HuH-7.5 (cell line): Measurements from ENCODE around the gene SEMA3A.
"Not testable (repeated sequence)": the region's sequence is repeated elsewhere in the genome, so short reads cannot be mapped to it uniquely, and the experiment has no call there.

Experiments
- DNase-seq: peaks from one replicate; pipeline ENCODE4 v3.0.0; 2011; ENCODE audit warnings: low spot score

SEMA3A gene

DNA sequence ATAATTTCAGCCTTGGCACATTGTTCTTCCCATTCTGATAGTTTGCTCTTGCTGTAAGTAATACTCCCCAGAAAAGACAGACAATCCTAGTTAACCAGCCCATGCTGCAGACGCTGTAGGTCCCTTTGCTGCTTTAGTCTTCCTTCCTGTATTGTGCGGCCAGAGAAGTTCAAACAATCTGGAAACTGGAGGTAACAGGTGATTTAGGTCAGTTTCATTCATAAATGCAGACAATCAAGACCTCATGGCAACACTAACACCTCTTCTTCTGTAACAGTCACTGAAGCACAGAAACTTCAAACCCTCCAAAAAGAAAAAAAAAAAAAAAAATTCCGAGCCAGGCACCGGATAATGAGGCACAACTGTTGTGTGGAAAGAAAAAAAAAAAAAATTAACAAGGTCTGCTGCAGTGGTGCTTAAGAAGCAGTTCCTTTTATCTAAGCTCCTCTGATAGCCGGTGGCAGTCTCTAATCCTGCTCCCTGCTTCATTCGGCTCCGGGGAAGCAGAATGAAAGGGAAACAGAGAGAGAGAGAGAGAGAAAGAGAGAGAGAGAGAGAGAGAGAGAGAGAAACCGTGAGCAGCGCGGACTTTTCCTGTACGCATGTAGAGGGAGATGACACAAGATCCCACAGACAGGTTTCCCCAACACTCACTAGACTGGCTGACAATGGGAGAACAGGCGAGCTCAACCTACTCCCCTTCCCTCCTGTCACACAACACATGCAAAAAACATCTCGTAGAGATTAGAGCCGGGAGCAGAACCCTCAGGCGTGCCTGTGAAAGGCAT lies at the start of gene SEMA3A:
Gene SEMA3A, minus strand, starts transcription at position 306 of the 788 bp plus-strand sequence. Its CDS starts 203 bp downstream, at position 103.
- no peak for DNase-seq

DNA sequence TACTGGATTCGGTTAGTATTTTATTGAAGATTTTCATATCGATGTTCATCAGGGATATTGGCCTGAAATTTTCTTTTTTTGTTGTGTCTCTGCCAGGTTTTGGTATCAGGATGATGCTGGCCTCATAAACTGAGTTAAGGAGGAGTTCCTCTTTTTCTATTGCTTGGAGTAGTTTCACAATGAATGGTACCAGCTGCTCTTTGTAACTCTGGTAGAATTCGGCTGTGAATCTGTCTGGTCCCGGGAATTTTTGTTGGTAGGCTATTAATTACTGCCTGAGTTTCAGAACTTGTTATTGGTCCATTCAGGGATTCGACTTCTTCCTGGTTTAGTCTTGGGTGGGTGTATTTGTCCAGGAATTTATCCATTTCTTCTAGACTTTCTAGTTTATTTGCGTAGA lies 48.4 kb upstream of the SEMA3A start:
- DNase-seq, result not testable (repeated sequence)

DNA sequence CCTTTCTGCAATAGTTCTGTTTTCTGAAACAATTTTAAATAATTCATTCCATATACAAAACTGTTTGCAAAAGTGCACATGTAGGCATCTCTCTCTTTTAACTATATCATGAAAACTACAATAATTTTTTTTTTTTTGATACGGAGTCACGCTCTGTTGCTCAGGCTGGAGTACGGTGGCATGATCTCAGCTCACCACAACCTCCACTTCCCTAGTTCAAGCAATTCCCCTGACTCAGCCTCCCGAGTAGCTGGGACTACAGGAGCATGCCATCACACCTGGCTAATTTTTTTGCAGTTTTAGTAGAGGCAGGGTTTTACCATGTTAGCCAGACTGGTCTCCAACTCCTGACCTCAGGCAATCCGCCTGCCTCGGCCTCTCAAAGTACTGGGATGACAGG lies 44.0 kb upstream of the SEMA3A start:
- DNase-seq, result no peak

DNA sequence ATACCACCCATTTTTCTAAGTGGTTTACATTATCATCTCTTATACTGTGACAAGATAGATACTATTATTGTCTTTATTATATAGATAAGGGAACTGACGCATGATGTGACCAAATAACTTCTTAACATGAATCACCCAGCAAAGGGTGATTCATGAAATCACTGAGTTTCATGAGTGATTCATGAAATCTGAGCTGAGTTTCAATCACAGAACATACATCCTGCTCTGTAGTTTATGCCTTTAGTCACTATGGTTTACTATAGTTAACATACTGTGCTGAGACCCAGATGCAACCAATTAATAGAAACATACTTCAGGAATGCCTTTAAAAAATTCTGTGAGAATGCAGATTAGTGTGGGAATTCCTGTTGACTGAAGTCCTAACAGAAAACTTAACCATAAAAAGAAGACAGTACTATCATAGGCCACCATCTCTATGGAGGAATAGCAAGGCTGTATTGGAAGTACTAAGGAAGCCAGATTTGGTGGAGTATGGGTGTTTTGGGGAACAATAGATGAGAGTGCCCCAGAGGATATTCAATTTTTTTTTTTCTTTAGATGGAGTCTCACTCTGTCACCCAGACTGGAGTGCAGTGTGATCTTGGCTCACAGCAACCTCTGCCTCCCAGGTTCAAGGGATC lies 43.1 kb upstream of the SEMA3A start:
- DNase-seq, result no peak

DNA sequence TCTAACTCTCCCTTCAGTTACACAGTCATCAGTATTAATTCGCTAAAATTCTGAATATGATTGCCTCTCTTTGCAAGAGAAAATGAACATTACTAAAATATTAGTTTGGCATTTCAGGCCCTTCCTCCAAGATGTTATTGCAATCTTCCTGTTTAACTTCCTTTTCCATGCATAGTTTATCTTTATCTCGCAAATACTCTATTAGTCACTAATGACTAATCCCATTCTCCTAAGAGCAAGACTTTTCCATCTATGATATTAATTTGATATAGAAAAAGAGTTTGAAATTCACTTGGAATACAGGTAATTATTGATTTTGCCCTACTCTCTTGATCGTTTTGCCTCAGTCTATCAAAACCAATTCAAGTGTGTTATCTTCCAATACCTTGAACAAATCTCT lies 41.8 kb upstream of the SEMA3A start:
- no peak for DNase-seq

DNA sequence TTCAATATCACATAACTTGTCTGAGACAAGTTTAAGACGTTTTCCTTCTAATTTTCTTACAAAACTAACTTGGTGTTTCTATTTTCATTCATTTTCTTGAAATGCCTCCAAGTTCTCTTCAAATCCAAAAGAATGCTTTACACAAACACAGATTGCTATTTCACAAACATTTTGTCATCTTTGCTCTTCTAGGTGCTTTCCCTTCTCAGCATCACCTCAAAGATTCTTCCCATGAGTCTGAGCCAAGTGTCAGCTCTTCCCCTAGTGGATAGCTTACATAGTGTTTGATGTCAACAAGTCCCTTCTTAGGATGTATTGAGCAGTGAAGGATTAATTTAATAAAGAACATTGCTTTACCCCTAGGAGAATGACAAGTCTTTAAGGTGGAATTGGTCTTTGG lies 38.1 kb upstream of the SEMA3A start:
- no peak for DNase-seq

DNA sequence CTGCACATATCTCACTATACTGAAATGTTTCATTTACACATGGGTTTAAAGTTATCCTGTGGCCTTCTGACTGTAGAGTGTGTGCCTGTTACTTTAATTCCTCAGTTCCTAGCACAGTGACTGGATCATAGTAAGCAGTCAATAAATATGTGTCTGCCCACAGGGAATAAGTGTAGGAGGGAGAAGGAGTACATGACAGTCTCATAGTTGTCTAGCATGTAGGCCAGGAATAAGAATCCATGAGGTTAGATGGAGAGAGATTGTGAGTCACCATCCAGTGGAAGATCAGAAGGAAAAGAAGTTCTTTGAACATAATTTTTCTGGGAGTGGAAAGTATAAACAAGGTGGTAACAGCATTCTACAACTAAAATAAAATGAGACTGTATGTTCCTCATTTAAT lies 36.6 kb upstream of the SEMA3A start:
- DNase-seq, result no peak

DNA sequence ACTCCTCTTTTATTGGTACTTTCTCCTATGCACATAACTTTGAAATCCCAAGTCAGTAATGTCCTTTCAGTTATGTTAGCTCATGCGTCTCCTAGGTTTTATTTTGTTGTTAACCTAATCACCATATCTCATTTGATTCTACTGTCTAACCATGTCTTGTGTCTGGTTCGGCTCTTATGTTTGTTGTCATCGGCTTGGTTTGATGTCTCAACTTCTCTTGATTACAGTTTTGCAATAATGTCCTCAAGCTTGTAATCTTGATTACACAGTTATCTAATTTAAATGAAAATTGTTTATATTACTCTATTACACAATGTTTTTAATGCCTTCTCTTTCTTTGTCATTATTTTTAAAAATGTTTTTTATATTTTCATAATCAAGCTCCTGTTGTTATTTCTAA lies 35.9 kb upstream of the SEMA3A start:
- DNase-seq, result no peak

DNA sequence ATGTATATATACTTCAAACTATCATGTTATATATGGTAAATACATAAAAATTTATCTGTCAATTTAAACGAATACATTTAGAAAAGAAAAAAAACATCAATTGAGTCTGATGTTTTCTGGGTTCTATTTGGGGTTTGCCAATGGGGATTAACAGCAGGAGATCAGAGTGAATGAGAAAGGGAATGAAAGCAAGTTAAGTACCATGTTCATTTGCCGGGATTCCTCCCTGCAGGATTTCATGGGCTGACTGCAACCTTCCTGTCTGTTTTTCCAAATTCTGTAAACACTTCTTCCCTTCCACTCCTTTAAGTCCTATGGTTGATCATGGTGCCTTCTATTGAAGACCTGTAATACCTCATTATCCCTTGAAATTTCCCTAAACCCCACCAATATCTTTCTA lies 33.9 kb upstream of the SEMA3A start:
- no peak for DNase-seq

DNA sequence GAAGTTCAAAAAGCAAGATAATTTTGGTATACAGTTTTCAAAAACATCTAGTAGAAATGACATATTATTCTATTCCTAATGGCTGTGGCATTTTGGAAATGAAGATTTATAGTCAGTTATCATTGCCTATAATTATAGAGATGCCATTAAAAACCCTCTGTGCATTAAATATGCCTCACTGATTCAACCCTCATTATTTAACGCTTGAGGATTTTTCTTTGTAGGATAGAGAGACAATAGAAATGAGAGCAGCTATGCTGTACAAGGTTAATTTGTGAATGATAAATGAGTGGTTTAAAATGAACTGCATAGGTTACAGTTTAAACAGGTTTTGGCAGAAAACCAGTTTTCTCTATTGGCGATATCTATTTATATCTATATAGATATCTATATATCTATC lies 32.2 kb upstream of the SEMA3A start:
- no peak for DNase-seq

DNA sequence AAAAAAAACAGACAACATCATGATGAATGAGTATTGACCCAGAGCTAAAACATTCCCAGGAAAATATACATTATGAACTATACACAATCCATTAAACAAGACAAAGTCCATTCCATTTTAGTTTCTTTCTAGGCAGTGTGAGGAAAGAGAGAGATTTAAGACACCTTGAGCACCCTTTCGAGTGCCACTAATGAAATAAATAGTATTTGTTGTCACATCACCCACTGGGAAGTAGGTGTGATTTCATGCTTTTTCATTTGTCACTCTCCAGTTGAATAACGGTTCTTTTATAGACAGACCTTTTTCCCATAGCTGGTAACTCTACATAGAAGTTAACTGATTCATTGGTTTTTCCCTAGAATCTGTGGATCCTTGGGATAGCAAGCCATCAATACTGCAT lies 29.9 kb upstream of the SEMA3A start:
- no peak for DNase-seq

DNA sequence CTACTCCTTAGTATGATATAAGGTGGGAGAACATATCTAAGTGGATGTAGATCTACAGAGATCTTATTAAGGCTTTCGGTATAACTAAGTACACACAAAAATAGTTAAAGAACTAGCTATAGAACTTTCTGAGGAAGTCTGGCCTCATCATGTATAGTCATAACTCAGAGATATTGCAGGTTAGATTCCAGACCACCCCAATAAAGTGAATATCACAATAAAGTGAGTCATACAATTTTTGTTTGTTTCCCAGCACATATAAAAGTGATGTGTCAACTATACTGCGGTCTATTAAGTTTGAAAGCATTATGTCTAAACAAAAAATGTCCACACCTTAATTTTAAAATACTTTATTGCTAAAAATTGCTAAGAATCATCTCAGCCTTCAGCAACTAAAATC lies 24.7 kb upstream of the SEMA3A start:
- DNase-seq, result no peak

DNA sequence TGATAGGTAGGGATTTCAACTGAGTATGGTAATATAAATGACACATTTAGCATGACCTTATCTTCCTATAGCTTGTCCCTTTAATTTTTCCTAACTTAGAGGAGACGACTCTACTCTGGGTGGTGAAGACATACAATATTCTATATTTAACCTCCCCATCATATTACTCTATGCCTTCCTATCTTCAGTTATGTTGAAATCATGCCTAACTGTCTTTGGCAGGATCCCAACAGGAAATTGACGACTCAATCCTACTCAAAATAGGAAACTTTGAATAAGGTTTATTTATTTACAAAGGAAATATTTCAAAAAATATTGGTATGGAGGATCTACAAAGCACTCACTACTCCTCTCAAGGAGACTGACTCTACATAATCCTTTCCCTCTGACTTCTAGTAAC lies 24.1 kb upstream of the SEMA3A start:
- no peak for DNase-seq

DNA sequence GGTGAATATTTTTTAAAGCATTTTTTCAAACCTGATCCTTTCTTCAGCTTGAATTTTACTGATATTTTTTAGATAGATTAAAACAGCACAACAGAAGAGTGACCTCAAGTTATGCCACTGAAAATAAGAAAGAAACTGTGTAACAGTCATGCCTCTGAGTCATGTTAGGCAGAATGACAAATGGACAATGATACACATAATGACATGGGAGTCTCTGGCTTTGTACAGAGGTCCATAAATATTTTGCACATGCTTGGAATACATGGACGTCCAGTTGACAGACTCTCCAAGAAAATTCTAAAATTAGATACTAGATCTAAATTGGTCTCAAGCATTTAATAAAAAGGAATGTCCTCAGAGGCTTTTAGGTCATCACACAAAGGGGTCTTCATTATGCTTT lies 21.9 kb upstream of the SEMA3A start:
- DNase-seq, result no peak

DNA sequence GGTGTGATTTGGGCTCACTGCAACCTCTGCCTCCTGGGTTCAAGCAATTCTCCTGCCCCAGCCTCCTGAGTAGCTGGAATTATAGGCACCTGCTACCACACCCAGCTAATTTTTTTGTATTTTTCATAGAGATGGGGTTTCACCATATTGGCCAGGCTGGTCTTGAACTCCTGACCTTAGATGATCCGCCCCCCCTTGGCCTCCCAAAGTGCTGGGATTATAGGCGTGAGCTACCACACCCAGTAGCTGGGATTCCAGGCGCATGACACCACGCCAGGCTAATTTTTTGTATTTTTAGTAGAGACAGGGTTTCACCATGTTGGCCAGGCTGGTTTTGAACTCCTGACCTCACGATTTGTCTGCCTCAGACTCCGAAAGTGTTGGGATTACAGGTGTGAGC lies 20.2 kb upstream of the SEMA3A start:
- not testable (repeated sequence) for DNase-seq

DNA sequence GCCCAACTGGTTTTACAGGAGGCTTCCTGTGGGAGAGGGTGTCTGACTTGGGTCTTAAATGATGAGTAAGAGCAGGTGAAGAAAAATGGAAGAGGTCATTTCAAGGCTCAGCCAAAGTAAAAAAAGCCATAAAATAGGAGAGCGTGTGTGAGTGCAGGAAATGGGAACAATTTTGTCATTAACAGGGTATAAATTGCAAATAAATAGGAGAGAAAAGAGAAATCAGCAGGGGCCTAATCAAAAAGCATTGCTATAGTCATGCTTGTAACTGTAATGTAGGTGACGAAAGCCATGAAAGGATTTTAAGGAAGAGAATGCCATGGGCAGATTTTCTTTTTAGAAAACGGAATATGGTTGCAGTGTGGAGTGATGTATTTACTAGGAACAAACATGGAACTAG lies 15.7 kb upstream of the SEMA3A start:
- DNase-seq, result no peak

DNA sequence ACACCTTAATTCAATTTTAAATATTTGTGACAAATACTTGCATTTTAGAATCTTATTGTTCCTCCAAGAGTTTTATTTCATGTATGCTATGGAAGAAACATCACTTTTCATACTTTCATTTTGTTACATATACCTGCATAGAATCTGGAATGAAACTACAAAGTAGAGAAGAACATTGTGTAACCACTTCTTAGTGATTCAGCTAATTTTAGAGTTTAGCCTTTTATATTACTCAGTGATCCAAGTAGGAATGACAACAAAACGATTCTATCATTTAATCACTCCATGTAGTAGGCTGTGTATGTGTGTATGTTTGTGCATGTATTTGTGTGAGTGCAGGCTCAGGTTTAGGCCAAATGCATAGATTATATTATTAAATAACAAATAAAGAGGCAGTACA lies 14.4 kb upstream of the SEMA3A start:
- DNase-seq, result no peak

DNA sequence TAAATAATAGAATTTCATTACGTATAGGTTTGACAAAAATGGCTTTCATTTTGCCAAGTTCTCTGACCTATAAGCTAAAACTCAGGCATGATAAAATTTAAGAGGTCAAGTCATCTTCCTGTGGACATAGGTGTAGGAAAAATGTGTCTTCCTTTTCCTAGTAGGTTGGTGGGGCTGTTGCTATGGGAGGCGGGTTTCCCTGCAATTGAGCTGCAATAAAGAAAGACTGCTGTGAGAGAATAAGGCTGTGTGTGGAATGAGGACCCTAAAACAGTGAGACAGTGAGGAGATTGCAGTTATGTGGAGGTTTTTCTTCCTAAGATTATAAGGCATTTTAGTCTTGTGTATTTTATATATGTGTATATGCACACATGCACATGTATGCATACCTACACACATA lies 13.0 kb upstream of the SEMA3A start:
- DNase-seq, result no peak

DNA sequence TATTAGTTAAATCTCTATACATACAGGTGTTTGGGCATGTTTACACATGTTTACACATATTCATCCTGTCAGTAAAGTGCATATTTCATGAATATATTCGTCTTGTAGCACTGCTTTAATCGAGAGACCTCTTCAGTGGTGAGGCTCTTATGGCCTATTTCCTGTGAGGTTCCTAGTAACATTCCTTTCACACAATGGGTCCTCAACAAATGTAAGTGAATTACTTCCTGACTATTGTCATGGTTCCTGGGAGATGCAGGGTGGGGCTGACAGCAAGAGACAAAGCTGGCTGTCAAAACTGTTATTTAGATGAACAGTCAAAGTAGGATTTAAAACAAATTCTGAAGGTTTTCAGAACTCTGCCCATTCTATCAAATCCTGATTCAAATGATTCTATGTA lies 12.4 kb upstream of the SEMA3A start:
- DNase-seq, result no peak

DNA sequence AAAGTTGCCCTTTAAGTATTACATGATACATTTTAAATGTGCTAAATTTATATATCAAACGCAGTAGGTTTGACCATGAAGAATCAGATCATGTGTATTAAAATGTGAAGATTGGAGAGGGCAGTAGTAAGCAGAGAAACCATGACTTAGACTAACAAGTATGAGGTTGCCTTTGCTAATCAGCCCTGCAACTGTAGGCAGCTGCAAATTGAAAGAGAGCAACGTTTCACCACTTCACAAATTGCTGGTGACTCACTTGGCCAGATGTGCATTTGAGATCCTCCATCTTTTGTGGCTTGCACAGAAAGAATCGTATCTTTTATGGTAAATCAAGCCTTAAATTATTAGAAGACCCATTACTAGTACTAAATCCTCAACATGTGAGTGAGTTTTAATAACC lies 10.1 kb upstream of the SEMA3A start:
- no peak for DNase-seq

DNA sequence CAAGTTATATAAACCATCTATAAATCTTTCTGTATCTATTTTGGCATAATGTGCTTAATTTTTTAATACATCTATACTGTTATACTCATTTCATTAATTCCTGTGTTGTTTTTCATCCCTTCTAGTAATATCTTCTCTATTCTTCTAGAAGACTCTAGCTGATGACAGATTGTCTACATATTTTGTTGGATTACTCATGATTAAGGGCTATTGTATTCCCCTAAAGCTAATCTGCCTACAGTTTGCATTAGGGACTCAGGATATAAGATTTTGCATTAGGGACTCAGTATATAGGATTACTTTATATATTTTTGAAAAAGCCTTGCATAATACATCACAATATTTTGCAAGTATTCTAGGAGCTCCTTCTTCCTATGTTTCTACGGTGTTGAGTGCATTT lies 8.3 kb upstream of the SEMA3A start:
- no peak for DNase-seq

DNA sequence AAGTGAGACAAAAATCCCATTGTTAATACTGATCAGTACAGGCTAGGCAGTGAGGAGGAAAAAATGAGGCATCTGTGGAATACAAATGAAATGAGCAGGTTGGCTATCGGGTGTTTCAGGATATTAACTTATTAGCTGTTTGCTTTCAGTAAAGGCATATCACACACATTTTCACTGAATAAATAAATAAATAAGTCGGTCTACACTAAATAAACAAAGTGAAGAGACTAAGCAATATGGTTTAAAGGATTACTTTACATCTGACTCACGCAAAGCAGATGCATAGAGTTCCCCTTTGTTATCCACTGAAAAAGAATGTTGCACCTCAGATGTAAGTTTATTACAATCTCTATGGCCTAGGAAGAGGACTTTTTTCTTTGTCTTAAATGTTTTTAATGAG lies 6.3 kb upstream of the SEMA3A start:
- no peak for DNase-seq

DNA sequence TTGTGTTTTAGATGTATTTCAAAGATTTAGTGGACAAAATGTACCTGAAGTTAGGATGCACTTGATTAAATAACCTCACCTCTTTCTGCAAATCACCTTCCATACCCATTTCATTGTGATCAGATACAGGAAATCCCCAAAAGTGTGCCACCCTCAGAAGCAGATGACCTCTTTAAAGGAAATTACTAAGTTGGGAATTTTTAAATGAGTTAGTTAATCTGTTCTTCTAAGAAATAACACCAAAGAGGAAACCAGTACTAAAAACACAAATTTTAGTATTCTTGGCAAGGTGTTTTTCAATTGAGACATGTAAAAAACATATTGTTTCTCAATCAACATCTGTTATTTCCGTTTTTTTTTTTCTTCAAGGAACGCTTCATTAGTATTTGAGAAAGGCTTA lies 4.6 kb upstream of the SEMA3A start:
- no peak for DNase-seq

DNA sequence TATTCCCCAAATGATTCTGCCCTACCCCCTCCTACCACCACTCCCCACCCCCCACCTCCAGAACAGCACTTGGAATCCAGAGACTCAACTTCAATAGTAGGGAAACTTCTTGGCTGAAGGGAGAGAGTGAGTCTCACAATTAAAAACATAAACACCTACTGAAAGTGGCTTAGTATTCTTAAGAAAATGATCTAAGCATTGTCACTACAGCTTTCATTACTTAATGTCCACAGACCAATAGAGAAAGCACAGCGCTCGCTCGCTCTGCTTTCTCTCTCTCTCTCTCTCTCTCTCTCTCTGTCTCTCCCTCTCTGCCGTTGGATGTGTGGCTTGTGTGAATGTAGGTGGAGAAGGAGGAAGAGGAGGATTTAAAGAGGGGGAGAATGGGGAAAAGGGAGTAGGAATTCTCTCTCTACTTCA lies 1.5 kb upstream of the SEMA3A start:
- no peak for DNase-seq
